Neural progenitor cell (in vitro differentiated cells): ENCODE data around the gene OR51S1. TPM values are rescaled to one million over a fixed set of nuclear protein-coding genes. Genes with fewer than 3 reads are reported as not detected.

Experiments used
- DNase-seq: peaks from one replicate; pipeline ENCODE4 v3.0.0-alpha.2; 2016; ENCODE audit warnings: low spot score
- H2AFZ ChIP-seq: fragments of 200-600 bp; sonication (generic); replicated peaks from 2 replicates; pipeline ENCODE4 v1.6.1; 2016; ENCODE audit warnings: antibody characterized with exemption
- H3F3A ChIP-seq: fragments of 200-600 bp; sonication (generic); 2 replicates; pipeline ENCODE4 v1.6.1; 2016; ENCODE audit warnings: antibody characterized with exemption, low read depth
- H3K27ac ChIP-seq: fragments of 200-600 bp; sonication (generic); 2 replicates; pipeline ENCODE4 v1.5.1; 2016; ENCODE audit warnings: mild to moderate bottlenecking
- H3K27me3 ChIP-seq: fragments of 200-600 bp; sonication (generic); 2 replicates; pipeline ENCODE4 v1.6.1; 2016; ENCODE audit warnings: mild to moderate bottlenecking, moderate library complexity
- H3K36me3 ChIP-seq: fragments of 200-600 bp; sonication (generic); 2 replicates; pipeline ENCODE4 v1.5.1; 2016
- H3K4me1 ChIP-seq: fragments of 200-600 bp; sonication (generic); 2 replicates; pipeline ENCODE4 v1.6.1; 2016; ENCODE audit warnings: mixed run types
- H3K4me2 ChIP-seq: fragments of 200-600 bp; sonication (generic); 2 replicates; pipeline ENCODE4 v1.6.1; 2016
- H3K4me3 ChIP-seq: fragments of 200-600 bp; sonication (generic); 2 replicates; pipeline ENCODE4 v1.5.1; 2016
- H3K79me2 ChIP-seq: fragments of 200-600 bp; sonication (generic); 2 replicates; pipeline ENCODE4 v1.6.1; 2016; ENCODE audit warnings: low read depth
- H3K9ac ChIP-seq: fragments of 200-600 bp; sonication (generic); 2 replicates; pipeline ENCODE4 v1.6.1; 2016
- H3K9me3 ChIP-seq: fragments of 200-600 bp; sonication (generic); 2 replicates; pipeline ENCODE4 v1.5.1; 2016; ENCODE audit warnings: low read depth
- H4K20me1 ChIP-seq: fragments of 200-600 bp; sonication (generic); 2 replicates; pipeline ENCODE4 v1.6.1; 2016; ENCODE audit warnings: low read depth
- H3K27ac Mint-ChIP-seq: 3 replicates; pipeline ENCODE4 v1.8.0; 2021; ENCODE audit warnings: mixed read lengths
- H3K27me3 Mint-ChIP-seq: 2 replicates; pipeline ENCODE4 v1.8.0; 2022; ENCODE audit warnings: low read depth, mild to moderate bottlenecking, inconsistent platforms, moderate library complexity, mixed read lengths; ENCODE audit not compliant: insufficient read depth
- H3K36me3 Mint-ChIP-seq: 3 replicates; pipeline ENCODE4 v1.8.0; 2021; ENCODE audit warnings: mixed read lengths
- H3K4me1 Mint-ChIP-seq: 3 replicates; pipeline ENCODE4 v1.8.0; 2021; ENCODE audit warnings: mixed read lengths
- H3K4me3 Mint-ChIP-seq: 3 replicates; pipeline ENCODE4 v1.8.0; 2021; ENCODE audit warnings: mild to moderate bottlenecking, moderate library complexity, mixed read lengths
- H3K9me3 Mint-ChIP-seq: 3 replicates; pipeline ENCODE4 v1.8.0; 2020; ENCODE audit warnings: mixed read lengths
- CTCF ChIP-seq: fragments of 200-600 bp; sonication (generic); IDR thresholded peaks from 2 replicates; pipeline ENCODE4 v1.5.1; 2017; ENCODE audit warnings: antibody characterized with exemption, mild to moderate bottlenecking
- EZH2 ChIP-seq: fragments of 200-600 bp; sonication (generic); IDR thresholded peaks from 2 replicates; pipeline ENCODE4 v1.6.1; 2017; ENCODE audit warnings: antibody characterized with exemption, mild to moderate bottlenecking, moderate library complexity
- EZH2phosphoT487 ChIP-seq: fragments of 200-600 bp; sonication (generic); IDR thresholded peaks from 2 replicates; pipeline ENCODE4 v1.6.1; 2017; ENCODE audit warnings: antibody characterized with exemption
- total RNA-seq: library from RNA; depleted of rRNA; stranded (reverse); fragments of >200 nt; gene quantifications from 2 replicates; pipeline ENCODE4 v1.2.3, GENCODE V29; 2015; ENCODE audit warnings: low replicate concordance

The OR51S1 gene
- total RNA-seq, 1 donor from 2014 or later = not detected

- DNase-seq = no peak
- Histone ChIP-seq H3K4me3 (no peak overlapping the region), H3K9ac (no peak overlapping the region), H3K4me2 (no peak overlapping the region), H3K36me3 (no peaks in the 10 kb centered on the region), H3K27me3 (no peaks in the 10 kb centered on the region), H3F3A (no peaks in the 10 kb centered on the region), H4K20me1 (no peaks in the 10 kb centered on the region), H3K27ac (no peak overlapping the region), H3K9me3 (no peaks in the 10 kb centered on the region), H3K79me2 (no peaks in the 10 kb centered on the region), H2AFZ (no peak overlapping the region), H3K4me1 (no peaks in the 10 kb centered on the region)
- Mint-ChIP-seq H3K9me3 (peaks cover 2% of the 10 kb centered on the region), H3K27me3 (peaks cover 3% of the 10 kb centered on the region), H3K36me3 (no peaks in the 10 kb centered on the region), H3K4me1 (no peaks in the 10 kb centered on the region), H3K27ac (no peak overlapping the region), H3K4me3 (no peak overlapping the region)
- TF ChIP-seq CTCF = no peak
- no peak for TF ChIP-seq EZH2
- TF ChIP-seq EZH2phosphoT487 = no peak
Measured at GRCh38 chr11:4839851-4840549, 9.0 kb downstream of the OR51S1 start.

DNA sequence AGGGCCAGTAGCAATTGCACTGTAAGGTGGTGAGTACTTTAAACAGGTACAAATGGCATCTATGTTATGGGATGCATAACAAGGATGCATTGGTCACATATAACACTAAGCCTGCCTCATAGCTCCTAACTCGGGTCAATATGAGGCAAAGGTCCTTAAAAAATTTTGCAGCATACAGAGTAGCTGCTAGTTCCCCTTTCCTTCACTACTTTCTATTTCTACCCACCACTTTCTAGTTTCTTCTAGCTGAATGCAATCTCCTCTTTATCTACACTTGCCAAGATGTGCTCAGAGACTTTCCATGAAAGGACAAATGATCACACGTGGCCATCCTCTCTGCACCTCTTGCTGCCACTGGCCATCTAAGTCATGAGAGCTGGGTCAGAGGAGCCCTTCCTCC lies 18.1 kb downstream of the OR51S1 start:
- Histone ChIP-seq H3K4me3 (no peak overlapping the region), H3K27ac (no peak overlapping the region), H3K4me2 (no peak overlapping the region), H3K79me2 (no peaks in the 10 kb centered on the region), H3K36me3 (no peaks in the 10 kb centered on the region), H3K9me3 (no peaks in the 10 kb centered on the region), H3K27me3 (no peaks in the 10 kb centered on the region), H3F3A (no peaks in the 10 kb centered on the region), H3K4me1 (no peaks in the 10 kb centered on the region), H3K9ac (no peak overlapping the region), H2AFZ (no peak overlapping the region), H4K20me1 (no peaks in the 10 kb centered on the region)
- DNase-seq = no peak
- Mint-ChIP-seq H3K9me3 (no peaks in the 10 kb centered on the region), H3K27ac (no peak overlapping the region), H3K36me3 (no peaks in the 10 kb centered on the region), H3K4me3 (no peak overlapping the region), H3K27me3 (no peaks in the 10 kb centered on the region), H3K4me1 (no peaks in the 10 kb centered on the region)
- TF ChIP-seq EZH2phosphoT487 = no peak
- TF ChIP-seq EZH2 = no peak
- TF ChIP-seq CTCF = no peak

DNA sequence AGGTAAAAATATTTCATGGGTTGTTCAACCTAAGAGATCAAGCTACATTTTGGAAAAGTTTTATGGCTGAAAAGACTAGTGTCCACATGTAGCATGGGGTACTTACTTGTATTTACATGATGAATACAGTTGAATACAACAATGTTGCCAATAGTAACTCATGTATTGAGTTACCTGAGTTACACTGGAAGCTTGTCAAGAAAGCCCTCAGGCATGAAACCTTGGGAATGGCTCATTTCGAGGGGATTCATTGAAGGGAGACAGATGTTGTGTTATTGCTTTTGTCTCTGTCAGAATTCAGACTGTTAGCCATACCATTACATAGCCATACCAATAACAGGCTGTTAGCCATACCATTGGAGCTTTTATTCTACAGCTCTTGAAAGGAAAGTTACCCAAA lies 18.7 kb downstream of the OR51S1 start:
- Histone ChIP-seq H3K27ac (no peak overlapping the region), H3K4me2 (no peak overlapping the region), H2AFZ (no peak overlapping the region), H3K9ac (no peak overlapping the region), H3F3A (no peaks in the 10 kb centered on the region), H3K9me3 (no peaks in the 10 kb centered on the region), H3K4me1 (no peaks in the 10 kb centered on the region), H3K27me3 (no peaks in the 10 kb centered on the region), H4K20me1 (no peaks in the 10 kb centered on the region), H3K36me3 (no peaks in the 10 kb centered on the region), H3K79me2 (no peaks in the 10 kb centered on the region), H3K4me3 (no peak overlapping the region)
- Mint-ChIP-seq H3K27ac (no peak overlapping the region), H3K36me3 (no peaks in the 10 kb centered on the region), H3K4me3 (no peak overlapping the region), H3K9me3 (no peaks in the 10 kb centered on the region), H3K4me1 (no peaks in the 10 kb centered on the region), H3K27me3 (no peaks in the 10 kb centered on the region)
- TF ChIP-seq EZH2 (no peak), EZH2phosphoT487 (no peak), CTCF (no peak)
- DNase-seq = no peak
